Fibroblast of villous mesenchyme (primary cell): ENCODE results near the gene ZNF775. TPM values are rescaled to one million over a fixed set of nuclear protein-coding genes. Genes with fewer than 3 reads are reported as not detected.

Experiments
- DNase-seq: peaks from one replicate; pipeline ENCODE4 v3.0.0-alpha.2; 2010; ENCODE audit warnings: low read depth
- H3K4me3 ChIP-seq: 2 replicates; pipeline ENCODE4 v1.5.1; 2011; ENCODE audit warnings: low read depth, mild to moderate bottlenecking, low read length
- CTCF ChIP-seq: IDR thresholded peaks from 2 replicates; pipeline ENCODE4 v1.5.1; 2012; ENCODE audit warnings: low read depth, mild to moderate bottlenecking, low read length; ENCODE audit not compliant: insufficient read depth
- total RNA-seq: library from RNA; depleted of rRNA; stranded (reverse); fragments of >200 nt; gene quantifications from 2 replicates; pipeline ENCODE4 v1.2.3, GENCODE V29; 2012

ZNF775 gene
- total RNA-seq, 1 donor, result 3.0 TPM

GRCh38 chr7:150358433-150358832, 20.7 kb upstream of the ZNF775 start:
- no peak overlapping the region for H3K4me3 ChIP-seq
- no peak for TF ChIP-seq CTCF
- no peak for DNase-seq

- no peak for TF ChIP-seq CTCF
- DNase-seq, result no peak
- H3K4me3 ChIP-seq, result no peak overlapping the region
Observed at GRCh38 chr7:150358988-150359621, 20.0 kb upstream of the ZNF775 start.

GRCh38 chr7:150359622-150360362, 19.3 kb upstream of the ZNF775 start:
- no peak for DNase-seq
- H3K4me3 ChIP-seq, result no peak overlapping the region
- no peak for TF ChIP-seq CTCF

GRCh38 chr7:150360363-150361058, 18.6 kb upstream of the ZNF775 start:
- no peak overlapping the region for H3K4me3 ChIP-seq
- no peak for TF ChIP-seq CTCF
- no peak for DNase-seq

GRCh38 chr7:150361402-150361801, 17.7 kb upstream of the ZNF775 start:
- no peak for DNase-seq
- no peak overlapping the region for H3K4me3 ChIP-seq
- no peak for TF ChIP-seq CTCF

- no peak for TF ChIP-seq CTCF
- H3K4me3 ChIP-seq, result no peak overlapping the region
- DNase-seq, result no peak
Observed at GRCh38 chr7:150361807-150362621, 17.1 kb upstream of the ZNF775 start.
